NCI-H1092 (cell line): ENCODE measurements around the gene LGI1.
A peak's percentile ranks its signal among the peaks of the same experiment; 100 is the strongest.
"Not testable (repeated sequence)": the region's sequence is repeated elsewhere in the genome, so short reads cannot be mapped to it uniquely, and the experiment has no call there.

ENCODE experiments used
- DNase-seq: peaks from one replicate; lab custom pipeline; 2025; lab: John Stamatoyannopoulos, UW

Gene LGI1

GRCh38 chr10:93807371-93807770 lies 49.6 kb downstream of the LGI1 start:
- DNase-seq: no peak

GRCh38 chr10:93812659-93813338 lies 55.1 kb downstream of the LGI1 start:
- DNase-seq: no peak

GRCh38 chr10:93813507-93814465 lies 56.0 kb downstream of the LGI1 start:
- DNase-seq: peak; percentile 14

- peak; percentile 44 for DNase-seq
Observed at GRCh38 chr10:93815304-93816096, 57.8 kb downstream of the LGI1 start.

- DNase-seq: peak; percentile 16
Observed at GRCh38 chr10:93816123-93816747, 58.5 kb downstream of the LGI1 start.

GRCh38 chr10:93818086-93818485 lies 60.4 kb downstream of the LGI1 start:
- DNase-seq: no peak

- DNase-seq: no peak
Observed at GRCh38 chr10:93819520-93819919, 61.8 kb downstream of the LGI1 start.

GRCh38 chr10:93820434-93820833 lies 62.7 kb downstream of the LGI1 start:
- DNase-seq: no peak

GRCh38 chr10:93821051-93821772 lies 63.5 kb downstream of the LGI1 start:
- no peak for DNase-seq

GRCh38 chr10:93826355-93826754 lies 68.6 kb downstream of the LGI1 start:
- DNase-seq: no peak

GRCh38 chr10:93827056-93827804 lies 69.5 kb downstream of the LGI1 start:
- no peak for DNase-seq

- DNase-seq: not testable (repeated sequence)
Observed at GRCh38 chr10:93831065-93831464, 73.3 kb downstream of the LGI1 start.

GRCh38 chr10:93835770-93836169 lies 78.0 kb downstream of the LGI1 start:
- DNase-seq: no peak

GRCh38 chr10:93837822-93838221 lies 80.1 kb downstream of the LGI1 start:
- DNase-seq: no peak

- DNase-seq: no peak
Observed at GRCh38 chr10:93838278-93838677, 80.5 kb downstream of the LGI1 start.

- DNase-seq: no peak
Observed at GRCh38 chr10:93841961-93842360, 84.2 kb downstream of the LGI1 start.

- no peak for DNase-seq
Observed at GRCh38 chr10:93844979-93845626, 87.4 kb downstream of the LGI1 start.
